Measurements from ENCODE around the gene NUSAP1. TPM values are rescaled to one million over a fixed set of nuclear protein-coding genes. Genes with fewer than 3 reads are reported as not detected.

NUSAP1 gene
- total and polyA plus RNA-seq, 2 experiments from 2014 or later: 33.3 to 47.1 TPM

- no peak for DNase-seq
- in situ Hi-C loops (cut with MboI): no loop called here
- H3K9me3 ChIP-seq (ENCODE audit: low read depth): no peaks in the 10 kb centered on the region
- no peak for TF ChIP-seq EZH2phosphoT487 (IDR thresholded peaks at IDR 0.05; ENCODE audit: insufficient read depth, low read depth)
- no peak for TF ChIP-seq EZH2 (IDR thresholded peaks at IDR 0.05; ENCODE audit: insufficient read depth, poor library complexity, severe bottlenecking)
- H4K20me1 ChIP-seq (ENCODE audit: insufficient read depth): no peaks in the 10 kb centered on the region; the same call in 1 of the 2 replicates
- H3F3A ChIP-seq (ENCODE audit: insufficient read depth): no peaks in the 10 kb centered on the region
- no peak overlapping the region for H3K27ac ChIP-seq
- H3K79me2 ChIP-seq (ENCODE audit: insufficient read depth): peaks cover 93% of the 10 kb centered on the region
- H3K27me3 ChIP-seq (replicated peaks; ENCODE audit: insufficient read depth): no peaks in the 10 kb centered on the region
- H3K4me2 ChIP-seq (ENCODE audit: unreplicated experiment): no peak overlapping the region
- no peak overlapping the region for H3K9ac ChIP-seq
- H3K9me2 ChIP-seq (ENCODE audit: insufficient read depth): no peaks in the 10 kb centered on the region
- no peak overlapping the region for H3K4me3 ChIP-seq
- H3K4me1 ChIP-seq (ENCODE audit: insufficient read depth): no peaks in the 10 kb centered on the region
- H3K36me3 ChIP-seq (ENCODE audit: low read depth): no peaks in the 10 kb centered on the region
- H2AFZ ChIP-seq: no peak overlapping the region
- 94% methylated on average over 10 of the region's 10 CpGs for WGBS, 2 experiments (ENCODE audit: low coverage in 1 of 2, low lambda C conversion rate in 2 of 2, missing lambda C conversion rate in 2 of 2)
These were observed 96.6 kb downstream of the NUSAP1 start for GRCh38 chr15:41429003-41429890.

Other genes starting within 250 kb of the NUSAP1 start
- 25.9 and 40.0 TPM in 2 replicates for gene INO80, start 216.6 kb upstream of the NUSAP1 start, total RNA-seq (2014; rRNA removed; shearing (Covaris generic))
- gene INO80, start 216.6 kb upstream of the NUSAP1 start, polyA plus RNA-seq (2016; fragmentation: Nextera tagmentation; extraction: Ambion mirVana): 4.6 and 5.3 TPM in 2 replicates
- not detected in 2 replicates for gene EXD1, start 102.1 kb upstream of the NUSAP1 start, total RNA-seq (2014; rRNA removed; shearing (Covaris generic))
- not detected in 2 replicates for gene EXD1, start 102.1 kb upstream of the NUSAP1 start, polyA plus RNA-seq (2016; fragmentation: Nextera tagmentation; extraction: Ambion mirVana)
- 70.9 and 85.5 TPM in 2 replicates for gene CHP1, start 101.6 kb upstream of the NUSAP1 start, total RNA-seq (2014; rRNA removed; shearing (Covaris generic))
- gene CHP1, start 101.6 kb upstream of the NUSAP1 start, polyA plus RNA-seq (2016; fragmentation: Nextera tagmentation; extraction: Ambion mirVana): 86.2 and 93.6 TPM in 2 replicates
- gene OIP5, start 290 bp upstream of the NUSAP1 start, total RNA-seq (2014; rRNA removed; shearing (Covaris generic)): 2.3 and 7.3 TPM in 2 replicates
- 7.8 and 8.6 TPM in 2 replicates for gene OIP5, start 290 bp upstream of the NUSAP1 start, polyA plus RNA-seq (2016; fragmentation: Nextera tagmentation; extraction: Ambion mirVana)
- gene NDUFAF1, start 69.6 kb downstream of the NUSAP1 start, total RNA-seq (2014; rRNA removed; shearing (Covaris generic)): 18.8 and 27.3 TPM in 2 replicates
- gene NDUFAF1, start 69.6 kb downstream of the NUSAP1 start, polyA plus RNA-seq (2016; fragmentation: Nextera tagmentation; extraction: Ambion mirVana): 32.0 and 33.9 TPM in 2 replicates
- gene RTF1, start 84.2 kb downstream of the NUSAP1 start, total RNA-seq (2014; rRNA removed; shearing (Covaris generic)): 16.3 and 20.5 TPM in 2 replicates
- gene RTF1, start 84.2 kb downstream of the NUSAP1 start, polyA plus RNA-seq (2016; fragmentation: Nextera tagmentation; extraction: Ambion mirVana): 58.6 and 61.7 TPM in 2 replicates
- 0.43 and 7.7 TPM in 2 replicates for gene ITPKA, start 161.0 kb downstream of the NUSAP1 start, total RNA-seq (2014; rRNA removed; shearing (Covaris generic))
- gene ITPKA, start 161.0 kb downstream of the NUSAP1 start, polyA plus RNA-seq (2016; fragmentation: Nextera tagmentation; extraction: Ambion mirVana): 0.14 TPM in 1 of 2 replicates, not detected in the other
- not detected in 2 replicates for gene LTK, start 180.9 kb downstream of the NUSAP1 start, total RNA-seq (2014; rRNA removed; shearing (Covaris generic))
- not detected in 2 replicates for gene LTK, start 180.9 kb downstream of the NUSAP1 start, polyA plus RNA-seq (2016; fragmentation: Nextera tagmentation; extraction: Ambion mirVana)
- gene RPAP1, start 211.4 kb downstream of the NUSAP1 start, total RNA-seq (2014; rRNA removed; shearing (Covaris generic)): 15.7 and 16.5 TPM in 2 replicates
- gene RPAP1, start 211.4 kb downstream of the NUSAP1 start, polyA plus RNA-seq (2016; fragmentation: Nextera tagmentation; extraction: Ambion mirVana): 10.7 and 11.4 TPM in 2 replicates
- 5.2 and 7.5 TPM in 2 replicates for gene TYRO3, start 226.3 kb downstream of the NUSAP1 start, total RNA-seq (2014; rRNA removed; shearing (Covaris generic))
- gene TYRO3, start 226.3 kb downstream of the NUSAP1 start, polyA plus RNA-seq (2016; fragmentation: Nextera tagmentation; extraction: Ambion mirVana): 7.9 and 8.8 TPM in 2 replicates

Data from GM23248 (cell line).